Measurements from ENCODE around the gene HMSD.

GRCh38 chr18:63963615-63964256 lies 14.6 kb downstream of the HMSD start:
- TF ChIP-seq CTCF (conservative IDR thresholded peaks at IDR 0.05) (peak; percentile 80), ZFX (IDR thresholded peaks at IDR 0.05) (no peak)

All from C4-2B (cell line).